Left cardiac atrium (tissue), 4 donors: ENCODE measurements around the gene LSM3. TPM values are rescaled to one million over a fixed set of nuclear protein-coding genes. Genes with fewer than 3 reads are reported as not detected.

Experiments used
- ATAC-seq, 2 donors: fragments of 200-7000 bp; cut with Tn5 transposase; one replicate each; pipeline ENCODE4 v1.9.1; 2020; ENCODE audit warnings: mild to moderate bottlenecking in 2 of 2, moderate library complexity in 2 of 2
- DNase-seq: peaks from one replicate; pipeline ENCODE4 v3.0.0-alpha.2; 2020
- intact Hi-C, 2 donors: fragments of 100-400 bp; cut with DNase I; formaldehyde crosslinking; loops; one replicate each; pipeline versions ENCODE4 v1.14.1 to v1.15.1; 2022 to 2023
- total RNA-seq, 2 donors: library from RNA; stranded (reverse); fragmentation: NEBNext Ultra II Directional; extraction: Animal tissue kit (Norgen Biotek cat#: 25700); gene quantifications; one replicate each; pipeline ENCODE4 v1.2.1, GENCODE V29; 2021
- donor health status: DM: no; HTN: yes; CAD: no.
- donor health status: DM: no; HTN: yes; CAD: no; lungs with severe emphysema.
- donor health status: DM: yes; HTN: yes; CAD: no.
- donor health status: Dilated cardiomyopathy.

The LSM3 gene
- total RNA-seq, 2 donors from 2014 or later = 15.8 to 17.5 TPM

DNA sequence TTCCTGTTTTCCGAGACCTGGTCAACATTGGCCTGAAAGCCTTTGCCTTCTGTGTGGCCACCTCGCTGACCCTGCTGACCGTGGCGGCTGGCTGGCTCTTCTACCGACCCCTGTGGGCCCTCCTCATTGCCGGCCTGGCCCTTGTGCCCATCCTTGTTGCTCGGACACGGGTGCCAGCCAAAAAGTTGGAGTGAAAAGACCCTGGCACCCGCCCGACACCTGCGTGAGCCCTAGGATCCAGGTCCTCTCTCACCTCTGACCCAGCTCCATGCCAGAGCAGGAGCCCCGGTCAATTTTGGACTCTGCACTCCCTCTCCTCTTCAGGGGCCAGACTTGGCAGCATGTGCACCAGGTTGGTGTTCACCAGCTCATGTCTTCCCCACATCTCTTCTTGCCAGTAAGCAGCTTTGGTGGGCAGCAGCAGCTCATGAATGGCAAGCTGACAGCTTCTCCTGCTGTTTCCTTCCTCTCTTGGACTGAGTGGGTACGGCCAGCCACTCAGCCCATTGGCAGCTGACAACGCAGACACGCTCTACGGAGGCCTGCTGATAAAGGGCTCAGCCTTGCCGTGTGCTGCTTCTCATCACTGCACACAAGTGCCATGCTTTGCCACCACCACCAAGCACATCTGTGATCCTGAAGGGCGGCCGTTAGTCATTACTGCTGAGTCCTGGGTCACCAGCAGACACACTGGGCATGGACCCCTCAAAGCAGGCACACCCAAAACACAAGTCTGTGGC is 36.8 kb upstream of the LSM3 start:
- ATAC-seq (peak; percentile 46 to 60), DNase-seq (peak; percentile 56)
- intact Hi-C loops = no loop called here

DNA sequence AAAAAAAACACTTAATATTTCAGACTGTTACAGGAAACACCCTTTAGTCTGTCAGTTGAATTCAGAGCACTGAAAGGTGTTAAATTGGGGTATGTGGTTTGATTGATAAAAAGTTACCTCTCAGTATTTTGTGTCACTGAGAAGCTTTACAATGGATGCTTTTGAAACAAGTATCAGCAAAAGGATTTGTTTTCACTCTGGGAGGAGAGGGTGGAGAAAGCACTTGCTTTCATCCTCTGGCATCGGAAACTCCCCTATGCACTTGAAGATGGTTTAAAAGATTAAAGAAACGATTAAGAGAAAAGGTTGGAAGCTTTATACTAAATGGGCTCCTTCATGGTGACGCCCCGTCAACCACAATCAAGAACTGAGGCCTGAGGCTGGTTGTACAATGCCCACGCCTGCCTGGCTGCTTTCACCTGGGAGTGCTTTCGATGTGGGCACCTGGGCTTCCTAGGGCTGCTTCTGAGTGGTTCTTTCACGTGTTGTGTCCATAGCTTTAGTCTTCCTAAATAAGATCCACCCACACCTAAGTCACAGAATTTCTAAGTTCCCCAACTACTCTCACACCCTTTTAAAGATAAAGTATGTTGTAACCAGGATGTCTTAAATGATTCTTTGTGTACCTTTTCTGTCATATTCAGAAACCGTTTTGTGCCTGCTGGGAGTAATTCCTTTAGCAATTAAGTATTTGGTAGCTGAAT is 35.9 kb upstream of the LSM3 start:
- ATAC-seq (no peak), DNase-seq (no peak)
- intact Hi-C loops = no loop called here

DNA sequence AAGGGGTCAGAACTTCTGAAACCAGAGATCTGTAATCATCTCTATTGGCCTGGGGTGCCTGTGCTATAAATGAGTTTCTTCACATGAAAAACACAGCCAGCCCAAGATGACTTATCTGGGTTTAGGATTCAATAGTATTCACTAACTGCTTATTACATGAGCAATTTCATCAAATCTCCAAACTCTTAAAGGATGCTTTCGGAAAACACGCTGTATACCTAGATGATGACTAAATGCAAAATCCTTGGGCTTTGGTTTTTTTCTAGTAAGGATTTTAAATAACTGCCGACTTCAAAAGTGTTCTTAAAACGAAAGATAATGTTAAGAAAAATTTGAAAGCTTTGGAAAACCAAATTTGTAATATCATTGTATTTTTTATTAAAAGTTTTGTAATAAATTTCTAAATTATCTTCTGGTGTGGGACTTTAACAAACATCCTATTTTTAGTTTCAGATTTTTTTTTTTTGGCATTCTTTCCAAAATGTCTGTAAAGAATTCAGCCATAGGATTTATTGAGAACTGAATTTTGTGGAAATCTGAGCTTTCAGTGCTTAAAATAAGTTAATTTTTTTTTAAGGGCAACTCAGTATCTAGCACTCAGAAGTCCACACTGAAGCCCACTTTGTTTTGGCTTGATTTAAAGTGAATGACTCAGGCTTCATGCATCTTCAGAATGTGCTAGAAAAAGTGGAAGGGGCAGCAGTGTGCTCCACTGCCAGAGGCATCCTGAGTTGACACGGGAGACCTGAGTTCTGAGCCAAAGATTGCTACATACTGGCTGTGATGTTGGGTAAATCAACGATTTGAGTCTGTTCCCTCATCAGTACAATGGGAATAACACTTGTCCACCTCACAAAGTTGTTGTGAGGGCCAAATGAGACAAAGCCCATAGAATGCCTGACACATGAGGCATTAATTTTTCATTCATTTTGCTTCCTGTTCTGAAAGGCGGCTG is 35.1 kb upstream of the LSM3 start:
- ATAC-seq (peak; percentile 60 to 68), DNase-seq (peak; percentile 57)
- intact Hi-C loops = no loop called here

DNA sequence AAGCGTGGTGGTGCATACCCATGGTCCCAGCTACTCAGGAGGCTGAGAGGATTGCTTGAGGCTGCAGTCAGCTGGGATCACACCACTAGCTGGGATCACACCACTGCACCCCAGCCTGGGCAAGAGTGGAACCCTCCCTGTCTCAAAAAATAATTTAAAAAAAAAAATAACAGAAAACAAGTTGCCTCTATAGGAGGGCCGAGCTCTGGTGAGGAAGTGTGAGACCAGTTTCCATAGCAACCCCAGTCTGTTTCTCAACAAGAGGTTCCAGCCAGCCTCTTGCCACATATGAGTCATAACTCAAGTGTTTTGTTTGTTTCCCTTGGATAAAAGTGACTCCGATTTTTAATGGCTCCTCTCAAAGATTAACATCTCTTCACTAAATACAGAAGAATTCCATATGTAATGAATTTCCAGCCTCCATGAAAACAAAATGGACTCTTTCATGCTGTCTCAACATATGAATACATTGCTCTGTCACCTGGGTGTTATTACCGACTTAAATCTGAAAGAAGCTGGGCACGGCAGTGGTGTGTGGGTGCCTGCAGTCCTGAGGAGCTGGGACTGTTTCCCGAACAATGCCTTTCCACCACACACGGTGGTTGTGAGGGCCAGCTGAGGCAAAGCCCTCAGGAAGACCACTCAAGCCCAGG is 34.1 kb upstream of the LSM3 start:
- intact Hi-C loops = no loop called here
- DNase-seq (peak; percentile 68), ATAC-seq (peak; percentile 81 to 82)

DNA sequence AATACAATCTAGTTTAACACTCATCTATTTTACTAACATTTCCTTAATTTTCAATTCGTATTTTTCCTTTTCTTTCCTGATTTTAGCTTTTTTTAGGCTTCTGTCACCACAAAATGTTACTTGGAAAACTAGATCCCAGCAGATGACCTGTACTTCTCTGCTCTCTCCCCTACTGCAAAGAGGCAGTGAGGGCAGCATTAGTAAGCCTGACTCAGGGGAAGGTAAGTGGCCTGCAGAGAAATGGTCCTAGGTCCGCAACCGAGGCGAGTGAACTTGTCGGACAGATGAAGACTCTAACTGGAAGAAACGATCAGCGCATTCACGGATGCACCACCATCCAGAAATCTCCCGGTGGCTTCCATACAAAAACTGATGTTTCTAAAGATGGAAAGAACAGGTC is 33.4 kb upstream of the LSM3 start:
- ATAC-seq = no peak
- no peak for DNase-seq
- intact Hi-C loops = no loop called here

DNA sequence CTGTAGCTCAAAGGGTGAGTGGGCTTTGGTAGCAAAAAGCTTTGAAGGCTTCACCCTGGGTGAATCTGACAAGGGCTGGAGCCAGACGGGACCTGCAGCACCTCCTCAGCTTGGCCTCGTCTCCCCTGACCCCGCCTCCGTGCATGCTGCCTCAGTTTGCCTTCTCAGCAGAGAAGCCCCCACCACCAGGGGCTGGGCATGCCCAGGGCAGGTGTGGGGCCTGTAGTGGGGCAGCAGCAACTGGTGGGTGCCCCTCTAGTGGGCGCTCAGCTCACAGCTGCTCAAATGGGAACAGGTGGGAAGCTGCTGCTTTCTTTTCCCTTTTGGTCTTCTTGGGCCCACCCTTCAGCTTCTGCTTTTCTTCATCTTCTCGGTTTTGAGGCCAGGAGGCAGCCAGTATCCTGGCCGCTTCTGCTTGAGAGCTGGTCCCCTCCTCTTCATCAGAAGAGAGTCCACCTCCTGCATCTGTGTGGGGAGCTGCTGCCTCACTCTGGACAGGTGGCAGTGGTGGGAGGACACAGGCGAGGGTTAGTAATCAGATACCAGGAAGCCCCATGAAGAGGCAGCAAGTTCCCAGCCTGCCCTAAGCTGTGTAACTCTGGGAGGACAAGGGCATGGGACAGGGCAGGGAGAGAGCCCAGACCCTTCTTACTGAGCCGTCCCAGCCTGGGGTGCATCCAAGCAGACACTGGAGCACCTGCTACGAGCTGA is 32.8 kb upstream of the LSM3 start:
- intact Hi-C loops = no loop called here
- no peak for DNase-seq
- ATAC-seq = no peak

DNA sequence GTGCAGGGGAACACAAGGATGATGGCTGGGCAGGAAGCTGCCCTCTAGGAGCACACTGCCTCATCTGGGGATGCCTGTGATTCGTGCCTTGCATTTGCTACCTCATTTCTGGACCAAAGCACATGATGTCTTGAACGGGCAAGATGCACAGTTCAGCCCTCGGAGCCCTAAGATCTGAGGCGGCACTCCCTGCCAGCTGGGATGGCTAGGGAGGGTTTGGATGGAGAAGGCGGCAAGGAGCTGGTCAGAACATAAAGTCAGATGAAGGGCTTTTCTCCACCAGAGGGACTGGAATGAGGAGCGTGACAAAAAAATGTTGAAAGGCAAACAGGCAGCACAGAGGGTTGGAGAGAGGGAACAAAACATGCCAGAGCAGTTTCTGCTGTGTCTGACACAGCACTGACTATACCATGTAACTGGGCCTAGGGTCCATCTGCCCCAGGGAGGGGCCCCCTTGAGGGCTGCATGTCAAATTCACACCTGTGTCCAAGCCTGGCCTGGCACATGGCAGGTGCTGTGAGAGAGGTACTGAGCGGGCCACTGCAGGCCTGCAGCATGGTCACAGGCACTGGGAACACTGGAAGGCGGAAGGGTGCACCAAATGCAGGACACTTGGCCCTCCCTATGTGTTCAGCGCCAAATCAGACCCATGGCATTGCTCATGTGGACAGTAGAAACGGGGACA is 32.1 kb upstream of the LSM3 start:
- DNase-seq (no peak), ATAC-seq (no peak)
- intact Hi-C loops = no loop called here

DNA sequence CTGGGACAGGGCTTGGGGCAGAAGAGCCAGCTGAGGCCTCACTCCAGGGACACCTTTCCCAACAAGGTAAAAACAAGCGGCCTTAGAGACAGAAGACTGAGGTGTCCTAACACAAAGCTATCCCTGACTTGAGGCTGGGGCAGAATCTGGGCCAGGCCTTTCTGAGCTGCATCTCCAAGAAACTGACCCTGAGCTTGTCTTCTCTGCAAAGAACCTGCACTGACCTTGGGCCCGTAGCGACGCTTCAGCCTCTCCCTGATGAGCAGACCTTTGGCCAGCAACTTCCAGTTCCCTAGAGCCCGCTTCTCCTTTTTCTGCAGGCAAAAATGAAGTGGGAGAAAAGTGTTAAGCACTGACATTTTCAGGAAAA is 31.6 kb upstream of the LSM3 start:
- intact Hi-C loops = no loop called here
- DNase-seq = no peak

DNA sequence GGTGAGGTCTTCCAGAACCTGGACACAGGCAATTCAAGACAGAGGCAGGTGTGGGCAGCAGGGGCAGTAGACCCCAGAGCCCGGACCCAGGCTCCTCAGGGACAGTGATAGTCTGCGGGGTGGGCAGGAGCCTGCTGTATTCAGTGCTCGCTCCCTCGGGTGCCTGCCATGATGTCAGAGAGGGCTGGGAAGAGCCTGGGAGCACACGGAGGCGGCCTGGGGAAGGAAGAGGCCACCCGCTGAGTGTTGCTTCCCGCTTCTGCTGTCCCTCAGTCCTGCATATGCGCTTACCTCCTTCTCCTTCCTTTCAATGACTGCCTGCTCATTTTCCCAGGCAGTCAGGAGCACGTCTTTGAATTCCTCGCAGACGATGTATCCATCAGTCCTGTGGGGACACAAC is 31.0 kb upstream of the LSM3 start:
- ATAC-seq (no peak), DNase-seq (no peak)

More for the DNA sequence above, 31.6 kb upstream of the LSM3 start:
- ATAC-seq = no peak

DNA sequence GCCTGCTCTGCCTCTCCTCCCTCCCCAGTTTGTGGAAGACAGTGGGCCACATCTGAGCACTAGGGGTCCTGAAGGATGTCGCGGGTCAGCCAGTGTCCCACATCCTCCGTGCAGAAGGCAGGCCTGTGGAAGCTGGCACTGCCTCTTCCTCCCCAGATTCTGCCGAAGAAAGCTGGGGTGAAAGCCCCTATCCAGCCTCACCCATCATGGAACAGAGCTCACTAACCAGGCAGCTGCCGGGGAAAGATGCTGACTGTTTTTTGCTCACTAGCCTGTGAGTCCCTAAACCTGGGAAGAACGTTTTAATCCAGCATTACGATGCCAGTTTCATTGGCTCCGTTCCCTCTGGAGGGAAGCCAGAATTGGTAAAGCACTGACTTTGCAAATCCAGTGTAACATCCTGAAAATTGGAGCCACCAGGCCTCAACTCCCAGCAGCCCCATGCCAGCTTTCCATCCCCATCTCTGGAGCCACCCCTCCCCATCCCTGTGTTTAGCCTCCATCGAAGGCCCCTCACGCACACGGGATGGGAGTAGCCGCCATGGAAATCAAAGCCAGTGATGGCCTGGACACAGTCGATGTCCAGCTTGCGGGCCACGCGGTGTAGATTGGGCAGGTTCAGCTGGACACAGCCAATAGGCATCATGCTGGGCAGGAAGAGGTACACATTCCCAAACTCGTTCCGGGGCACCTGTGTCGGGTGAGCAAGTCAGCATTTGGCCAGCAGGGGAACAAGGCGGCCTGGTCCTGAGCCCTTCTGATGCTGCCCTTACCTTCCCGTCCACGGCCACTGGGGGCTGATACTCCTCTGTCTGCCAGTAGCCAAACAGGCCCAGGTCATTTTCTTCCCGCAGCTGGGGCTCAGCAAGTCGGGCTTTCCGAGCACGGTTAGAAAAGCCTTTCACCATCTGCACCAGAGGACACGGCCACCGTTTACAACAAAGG is 30.3 kb upstream of the LSM3 start:
- DNase-seq = no peak
- intact Hi-C loops = no loop called here
- ATAC-seq = no peak

More for the DNA sequence above, 31.0 kb upstream of the LSM3 start:
- intact Hi-C loops = no loop called here

DNA sequence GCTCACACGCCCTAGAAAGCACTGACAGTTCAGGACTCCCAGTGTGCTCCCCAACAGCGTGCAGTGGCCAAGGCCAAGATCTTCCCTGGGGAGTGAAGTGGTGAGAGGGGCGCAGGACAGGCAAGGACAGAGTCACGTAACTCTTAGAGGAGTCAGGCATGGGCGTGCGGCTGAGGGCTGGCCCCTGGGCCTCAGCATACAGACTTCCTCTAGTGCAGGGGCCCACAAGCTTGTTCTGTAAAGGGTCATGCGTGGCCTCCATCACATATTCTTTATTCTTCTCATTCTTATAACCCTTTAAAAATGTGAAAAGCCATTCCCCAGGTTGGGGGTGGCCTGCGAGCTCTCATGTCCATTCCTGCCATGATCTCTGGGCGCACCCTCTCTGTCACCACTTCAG is 28.5 kb upstream of the LSM3 start:
- intact Hi-C loops = no loop called here
- no peak for DNase-seq
- ATAC-seq = no peak

DNA sequence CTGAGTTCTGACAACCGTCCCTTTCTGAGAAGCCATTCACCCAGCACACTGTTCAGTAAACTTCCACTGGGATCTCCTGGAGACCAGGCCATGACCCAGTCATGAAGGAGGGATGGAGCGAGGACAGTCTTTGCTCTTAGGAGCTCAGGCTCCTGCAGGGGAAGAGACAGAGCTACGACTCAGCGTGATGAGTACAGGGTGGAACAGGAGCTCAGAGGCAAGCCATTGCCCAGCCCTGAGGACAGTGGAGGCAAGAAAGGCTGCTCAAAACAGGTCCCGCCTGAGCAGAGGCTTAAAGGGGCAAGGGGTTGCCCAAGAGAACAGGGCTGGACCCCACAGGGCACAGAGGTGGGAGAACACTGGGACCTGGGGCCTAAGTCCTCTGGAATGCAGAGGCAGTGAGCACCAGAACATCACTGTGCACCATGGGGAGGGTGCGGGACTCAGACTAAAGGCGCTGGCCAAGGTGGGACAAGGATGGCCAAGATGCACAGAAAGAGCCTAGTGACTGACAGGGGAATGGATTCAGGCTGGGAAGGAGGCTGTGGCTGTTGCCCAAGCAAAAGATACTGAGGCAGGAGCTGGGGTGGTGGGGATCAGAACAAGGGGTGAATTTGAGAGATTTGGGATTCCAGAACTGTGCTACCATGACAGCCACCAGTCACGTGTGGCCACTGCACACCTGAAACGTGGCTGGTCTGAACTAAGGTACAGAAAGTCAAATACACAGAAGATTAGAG is 28.0 kb upstream of the LSM3 start:
- no peak for ATAC-seq
- intact Hi-C loops = no loop called here
- no peak for DNase-seq

DNA sequence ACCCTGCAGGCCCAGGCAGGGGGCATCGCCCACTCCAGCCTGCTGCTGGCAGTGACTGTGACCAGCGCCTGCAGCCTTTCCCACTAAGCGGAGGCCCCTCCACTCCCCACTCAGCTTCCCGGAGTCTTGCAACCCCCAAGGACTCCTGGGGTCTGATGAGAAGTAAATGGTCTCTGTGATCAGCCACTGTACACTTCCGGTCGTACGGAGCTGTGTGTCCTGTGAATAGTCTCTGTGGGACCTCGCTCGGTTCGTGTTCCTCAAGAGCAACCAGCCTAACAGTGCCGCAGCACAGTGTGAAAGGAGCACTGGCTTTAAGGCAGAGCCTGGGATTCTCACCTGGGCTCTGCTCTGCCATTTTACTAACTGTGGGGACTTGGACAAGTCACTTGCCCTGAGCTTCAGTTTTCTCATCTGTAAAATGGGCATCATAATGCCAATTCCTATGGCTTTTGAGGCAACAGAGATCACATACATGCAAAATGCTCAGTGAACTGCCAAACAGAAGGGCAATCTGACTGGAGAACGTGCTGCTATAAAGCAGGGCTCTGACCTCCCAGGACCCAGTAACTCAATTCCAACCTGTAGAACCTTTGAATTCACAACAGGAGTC is 27.0 kb upstream of the LSM3 start:
- intact Hi-C loops = no loop called here
- ATAC-seq (no peak), DNase-seq (no peak)

DNA sequence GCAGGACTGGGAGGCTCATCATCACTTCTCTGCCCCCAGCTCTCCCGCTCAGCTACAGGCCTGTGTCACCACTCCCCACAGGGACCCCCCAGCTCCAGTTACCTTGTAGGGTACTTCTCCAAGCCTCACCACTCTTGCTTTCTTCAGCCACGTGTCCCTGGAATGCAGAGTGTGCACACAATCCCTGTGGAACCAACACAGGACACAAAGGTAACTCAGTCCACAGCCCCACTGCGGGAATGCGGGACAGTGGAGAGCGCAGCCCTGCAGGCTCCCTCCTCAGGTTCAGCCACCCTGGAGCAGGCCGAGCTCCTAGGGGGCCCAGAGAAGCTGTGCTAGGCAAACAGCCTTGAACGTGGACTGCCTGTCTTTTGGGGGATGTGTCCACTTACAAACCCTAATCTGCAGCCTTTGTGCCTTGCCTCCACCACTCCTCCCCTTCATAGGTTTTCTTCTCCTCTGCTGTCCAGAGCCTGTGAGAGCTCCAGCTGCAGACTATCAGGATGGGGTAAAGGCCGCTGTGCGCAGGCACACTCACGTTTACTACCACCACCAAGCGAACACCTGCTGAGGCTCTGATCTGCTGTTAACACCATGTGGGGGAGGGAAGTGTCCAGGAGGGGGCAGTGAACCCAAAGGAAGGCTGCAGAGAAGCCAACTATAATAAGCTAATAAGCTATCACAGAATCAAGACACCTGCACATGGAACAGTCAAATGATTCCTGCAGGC is 26.2 kb upstream of the LSM3 start:
- no peak for ATAC-seq
- intact Hi-C loops = no loop called here
- DNase-seq = no peak

DNA sequence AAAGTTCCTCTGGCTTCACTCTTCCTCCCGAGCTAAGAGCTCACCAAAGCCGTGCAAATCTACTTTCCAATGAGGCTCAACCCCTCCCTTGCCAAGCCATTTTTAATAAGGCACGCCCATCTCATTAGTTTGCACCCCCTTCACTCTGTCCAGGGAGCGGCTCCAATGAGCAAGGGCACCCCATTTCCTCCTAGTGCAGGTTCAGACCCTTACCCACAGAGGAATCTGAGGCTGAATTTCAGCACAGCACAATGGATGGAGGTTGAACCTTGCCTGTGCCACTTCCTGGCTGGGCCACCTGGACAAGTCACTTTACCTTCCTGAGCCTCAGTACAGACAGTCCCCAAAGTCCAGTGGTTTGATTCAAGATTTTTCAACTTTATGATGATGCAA is 25.7 kb upstream of the LSM3 start:
- ATAC-seq (no peak), DNase-seq (no peak)
- intact Hi-C loops = no loop called here
